ENCODE data around the gene SYNPR.
"Not testable (repeated sequence)": the region's sequence is repeated elsewhere in the genome, so short reads cannot be mapped to it uniquely, and the experiment has no call there.

The SYNPR gene

DNA sequence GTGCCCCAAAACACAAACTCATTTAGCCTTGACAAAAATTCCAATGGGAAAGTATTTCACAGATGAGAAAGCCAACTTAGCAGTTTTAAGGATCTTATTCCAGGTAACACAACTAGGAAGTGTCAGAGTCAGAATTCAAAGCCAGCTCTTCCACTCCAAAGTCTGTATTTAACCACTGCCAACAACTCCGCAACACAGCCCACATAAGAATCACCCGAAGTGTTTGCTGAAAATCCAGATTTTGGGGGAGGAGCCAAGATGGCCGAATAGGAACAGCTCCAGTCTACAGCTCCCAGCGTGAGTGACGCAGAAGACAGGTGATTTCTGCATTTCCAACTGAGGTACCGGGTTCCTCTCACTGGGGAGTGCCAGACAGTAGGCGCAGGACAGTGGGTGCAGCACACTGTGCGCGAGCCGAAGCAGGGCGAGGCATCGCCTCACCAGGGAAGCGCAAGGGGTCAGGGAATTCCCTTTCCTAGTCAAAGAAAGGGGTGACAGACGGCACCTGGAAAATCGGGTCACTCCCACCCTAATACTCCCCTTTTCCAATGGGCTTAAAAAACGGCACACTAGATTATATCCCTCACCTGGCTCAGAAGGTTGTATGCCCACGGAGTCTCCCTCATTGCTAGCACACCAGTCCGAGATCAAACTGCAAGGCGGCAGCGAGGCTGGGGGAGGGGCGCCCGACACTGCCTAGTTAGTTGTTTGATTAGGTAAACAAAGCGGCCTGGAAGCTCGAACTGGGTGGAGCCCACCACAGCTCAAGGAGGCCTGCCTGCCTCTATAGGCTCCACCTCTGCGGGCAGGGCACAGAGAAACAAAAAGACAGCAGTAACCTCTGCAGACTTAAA lies 367.0 kb downstream of the SYNPR start:
- H3K27me3 ChIP-seq (ENCODE audit: insufficient read depth, poor library complexity, severe bottlenecking); H3K4me3 ChIP-seq (replicated peaks; ENCODE audit: insufficient read depth, low read length); H3K27ac ChIP-seq (replicated peaks); DNase-seq (ENCODE audit: low read depth in 1 of 2, low spot score in 1 of 2): not testable (repeated sequence)

DNA sequence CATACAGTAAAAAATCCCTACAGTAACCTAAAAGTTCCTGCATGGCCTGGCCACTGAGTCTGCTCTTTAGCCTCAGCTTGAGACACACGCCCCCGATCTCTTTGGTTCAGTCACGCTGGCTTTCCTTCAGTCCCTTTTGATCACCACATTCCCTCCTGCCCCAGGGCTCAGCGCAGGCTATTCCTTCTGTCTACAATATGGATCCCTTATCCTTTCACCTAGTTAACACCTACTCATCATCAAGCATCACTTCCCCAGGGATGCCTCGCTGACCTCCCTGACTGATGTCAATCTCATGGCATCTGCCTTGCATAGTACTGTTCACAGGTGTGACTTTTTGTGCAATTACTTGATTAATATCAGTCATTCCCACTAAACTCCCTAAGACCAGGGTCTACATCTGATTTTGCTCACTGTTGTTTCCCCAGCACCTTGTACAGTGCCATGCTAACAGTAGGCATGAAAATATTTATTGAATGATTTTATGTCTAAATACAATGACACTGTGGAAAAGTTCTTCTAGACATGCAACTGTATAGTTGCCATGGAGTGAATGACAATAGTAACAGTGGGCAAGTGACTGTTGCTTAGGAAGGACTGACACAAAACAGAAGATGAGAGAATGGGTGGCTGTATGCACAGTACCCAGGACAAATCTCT lies 374.1 kb downstream of the SYNPR start, which contains the start of gene SNTN:
SNTN (plus strand) TSS at position 610 of the 660 bp plus-strand sequence; CDS start at position 623, 13 bp downstream.
- Histone ChIP-seq H3K27ac (replicated peaks) (no peak within 1 kb of the TSS), H3K4me3 (replicated peaks; ENCODE audit: insufficient read depth, low read length) (no peak within 1 kb of the TSS), H3K27me3 (ENCODE audit: insufficient read depth, poor library complexity, severe bottlenecking) (no peaks in the 10 kb centered on the region)
- TF ChIP-seq POLR2AphosphoS5 (IDR thresholded peaks at IDR 0.05; ENCODE audit: low read depth) (no peak), SPI1 (IDR thresholded peaks at IDR 0.05; ENCODE audit: borderline replicate concordance, low read depth) (no peak), GABPA (IDR thresholded peaks at IDR 0.05; ENCODE audit: low read depth) (no peak)
- TF ChIP-seq, protein P1, sequence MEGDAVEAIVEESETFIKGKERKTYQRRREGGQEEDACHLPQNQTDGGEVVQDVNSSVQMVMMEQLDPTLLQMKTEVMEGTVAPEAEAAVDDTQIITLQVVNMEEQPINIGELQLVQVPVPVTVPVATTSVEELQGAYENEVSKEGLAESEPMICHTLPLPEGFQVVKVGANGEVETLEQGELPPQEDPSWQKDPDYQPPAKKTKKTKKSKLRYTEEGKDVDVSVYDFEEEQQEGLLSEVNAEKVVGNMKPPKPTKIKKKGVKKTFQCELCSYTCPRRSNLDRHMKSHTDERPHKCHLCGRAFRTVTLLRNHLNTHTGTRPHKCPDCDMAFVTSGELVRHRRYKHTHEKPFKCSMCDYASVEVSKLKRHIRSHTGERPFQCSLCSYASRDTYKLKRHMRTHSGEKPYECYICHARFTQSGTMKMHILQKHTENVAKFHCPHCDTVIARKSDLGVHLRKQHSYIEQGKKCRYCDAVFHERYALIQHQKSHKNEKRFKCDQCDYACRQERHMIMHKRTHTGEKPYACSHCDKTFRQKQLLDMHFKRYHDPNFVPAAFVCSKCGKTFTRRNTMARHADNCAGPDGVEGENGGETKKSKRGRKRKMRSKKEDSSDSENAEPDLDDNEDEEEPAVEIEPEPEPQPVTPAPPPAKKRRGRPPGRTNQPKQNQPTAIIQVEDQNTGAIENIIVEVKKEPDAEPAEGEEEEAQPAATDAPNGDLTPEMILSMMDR (IDR thresholded peaks at IDR 0.05; ENCODE audit: insufficient read depth, low read length), result no peak
- TF ChIP-seq, protein P2, sequence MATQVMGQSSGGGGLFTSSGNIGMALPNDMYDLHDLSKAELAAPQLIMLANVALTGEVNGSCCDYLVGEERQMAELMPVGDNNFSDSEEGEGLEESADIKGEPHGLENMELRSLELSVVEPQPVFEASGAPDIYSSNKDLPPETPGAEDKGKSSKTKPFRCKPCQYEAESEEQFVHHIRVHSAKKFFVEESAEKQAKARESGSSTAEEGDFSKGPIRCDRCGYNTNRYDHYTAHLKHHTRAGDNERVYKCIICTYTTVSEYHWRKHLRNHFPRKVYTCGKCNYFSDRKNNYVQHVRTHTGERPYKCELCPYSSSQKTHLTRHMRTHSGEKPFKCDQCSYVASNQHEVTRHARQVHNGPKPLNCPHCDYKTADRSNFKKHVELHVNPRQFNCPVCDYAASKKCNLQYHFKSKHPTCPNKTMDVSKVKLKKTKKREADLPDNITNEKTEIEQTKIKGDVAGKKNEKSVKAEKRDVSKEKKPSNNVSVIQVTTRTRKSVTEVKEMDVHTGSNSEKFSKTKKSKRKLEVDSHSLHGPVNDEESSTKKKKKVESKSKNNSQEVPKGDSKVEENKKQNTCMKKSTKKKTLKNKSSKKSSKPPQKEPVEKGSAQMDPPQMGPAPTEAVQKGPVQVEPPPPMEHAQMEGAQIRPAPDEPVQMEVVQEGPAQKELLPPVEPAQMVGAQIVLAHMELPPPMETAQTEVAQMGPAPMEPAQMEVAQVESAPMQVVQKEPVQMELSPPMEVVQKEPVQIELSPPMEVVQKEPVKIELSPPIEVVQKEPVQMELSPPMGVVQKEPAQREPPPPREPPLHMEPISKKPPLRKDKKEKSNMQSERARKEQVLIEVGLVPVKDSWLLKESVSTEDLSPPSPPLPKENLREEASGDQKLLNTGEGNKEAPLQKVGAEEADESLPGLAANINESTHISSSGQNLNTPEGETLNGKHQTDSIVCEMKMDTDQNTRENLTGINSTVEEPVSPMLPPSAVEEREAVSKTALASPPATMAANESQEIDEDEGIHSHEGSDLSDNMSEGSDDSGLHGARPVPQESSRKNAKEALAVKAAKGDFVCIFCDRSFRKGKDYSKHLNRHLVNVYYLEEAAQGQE (IDR thresholded peaks at IDR 0.05; ENCODE audit: insufficient replicate concordance, low read depth), result no peak
- no peak for DNase-seq (ENCODE audit: low read depth in 1 of 2, low spot score in 1 of 2)

DNA sequence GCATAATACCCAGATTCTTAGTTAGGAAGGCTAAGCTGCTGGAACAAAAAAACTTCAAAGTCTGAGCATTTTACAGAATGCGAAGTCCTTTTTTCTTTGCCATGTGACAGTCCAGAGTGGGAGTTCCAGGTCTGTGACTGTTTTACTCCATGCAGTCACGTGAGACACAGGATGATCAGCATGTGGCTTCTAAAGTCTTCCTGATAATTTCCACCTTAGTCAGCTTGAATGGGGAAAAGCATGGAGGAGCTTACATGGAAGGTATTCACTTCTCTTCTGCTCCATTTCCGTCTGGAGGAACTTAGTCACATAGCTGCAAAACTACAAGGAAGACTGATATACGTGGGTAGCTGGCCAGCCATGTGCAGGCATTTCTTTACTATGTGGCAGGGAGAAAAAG lies 376.1 kb downstream of the SYNPR start:
- DNase-seq (ENCODE audit: low read depth in 1 of 2, low spot score in 1 of 2), result no peak
- H3K27ac ChIP-seq (replicated peaks), result no peak overlapping the region
- no peaks in the 10 kb centered on the region for H3K27me3 ChIP-seq (ENCODE audit: insufficient read depth, poor library complexity, severe bottlenecking)
- H3K4me3 ChIP-seq (replicated peaks; ENCODE audit: insufficient read depth, low read length), result no peak overlapping the region
- TF ChIP-seq GABPA (IDR thresholded peaks at IDR 0.05; ENCODE audit: low read depth), result no peak
- TF ChIP-seq, protein P2 (IDR thresholded peaks at IDR 0.05; ENCODE audit: insufficient replicate concordance, low read depth), result no peak
- TF ChIP-seq, protein P1 (IDR thresholded peaks at IDR 0.05; ENCODE audit: insufficient read depth, low read length), result no peak
- no peak for TF ChIP-seq SPI1 (IDR thresholded peaks at IDR 0.05; ENCODE audit: borderline replicate concordance, low read depth)
- TF ChIP-seq POLR2AphosphoS5 (IDR thresholded peaks at IDR 0.05; ENCODE audit: low read depth), result no peak

DNA sequence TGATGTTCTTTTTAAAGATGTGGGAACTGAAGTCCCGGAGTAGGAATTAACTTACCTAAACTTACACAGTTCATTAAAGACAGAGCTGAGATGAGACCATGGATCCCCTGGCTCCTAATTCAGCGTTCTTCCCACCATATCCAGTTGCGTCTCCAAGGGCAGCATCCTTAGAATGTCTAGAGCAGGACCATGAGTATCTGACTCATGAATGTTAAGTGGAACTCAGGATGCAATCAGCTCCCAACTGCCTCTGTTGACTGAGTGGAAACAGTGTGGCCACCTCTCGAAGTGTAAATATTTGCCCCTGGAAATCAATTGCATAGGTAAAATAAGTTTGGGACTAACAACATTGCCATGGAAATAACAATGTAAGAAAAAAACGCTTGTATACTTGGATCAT lies 376.8 kb downstream of the SYNPR start:
- TF ChIP-seq GABPA (IDR thresholded peaks at IDR 0.05; ENCODE audit: low read depth) (no peak), SPI1 (IDR thresholded peaks at IDR 0.05; ENCODE audit: borderline replicate concordance, low read depth) (no peak), POLR2AphosphoS5 (IDR thresholded peaks at IDR 0.05; ENCODE audit: low read depth) (no peak)
- TF ChIP-seq, protein P1 (IDR thresholded peaks at IDR 0.05; ENCODE audit: insufficient read depth, low read length), result no peak
- TF ChIP-seq, protein P2 (IDR thresholded peaks at IDR 0.05; ENCODE audit: insufficient replicate concordance, low read depth), result no peak
- Histone ChIP-seq H3K27me3 (ENCODE audit: insufficient read depth, poor library complexity, severe bottlenecking) (no peaks in the 10 kb centered on the region), H3K27ac (replicated peaks) (no peak overlapping the region), H3K4me3 (replicated peaks; ENCODE audit: insufficient read depth, low read length) (no peak overlapping the region)
- DNase-seq (ENCODE audit: low read depth in 1 of 2, low spot score in 1 of 2), result no peak

Data from HL-60 (cell line).